Activated T-helper 17 cell treated with anti-CD3 and anti-CD28 coated beads, Interleukin-2, amount 50 U/mL, for 72 hours (primary cell): ENCODE results near the gene PLEKHA5. TPM values are rescaled to one million over a fixed set of nuclear protein-coding genes. Genes with fewer than 3 reads are reported as not detected.
"Not testable (repeated sequence)": the region's sequence is repeated elsewhere in the genome, so short reads cannot be mapped to it uniquely, and the experiment has no call there.

Experiments
- ATAC-seq: fragments of 150-1000 bp; cut with Tn5 transposase; replicated peaks from 2 replicates; pipeline ENCODE4 v1.10.0; 2021; ENCODE audit warnings: mild to moderate bottlenecking, moderate library complexity
- H3K27ac Mint-ChIP-seq: one replicate; pipeline ENCODE4 v1.8.0; 2022; ENCODE audit warnings: mixed read lengths
- H3K27me3 Mint-ChIP-seq: one replicate; pipeline ENCODE4 v1.8.0; 2022; ENCODE audit warnings: mixed read lengths
- H3K36me3 Mint-ChIP-seq: one replicate; pipeline ENCODE4 v1.8.0; 2022; ENCODE audit warnings: low read depth, mild to moderate bottlenecking, mixed read lengths
- H3K4me1 Mint-ChIP-seq: one replicate; pipeline ENCODE4 v1.8.0; 2022; ENCODE audit warnings: mixed read lengths
- H3K4me3 Mint-ChIP-seq: one replicate; pipeline ENCODE4 v1.8.0; 2022; ENCODE audit warnings: mild to moderate bottlenecking, mixed read lengths
- H3K9me3 Mint-ChIP-seq: one replicate; pipeline ENCODE4 v1.8.0; 2022; ENCODE audit warnings: mixed read lengths
- total RNA-seq, 2 donors: library from RNA; stranded (reverse); gene quantifications; one replicate each; pipeline ENCODE4 v1.2.3, GENCODE V29; 2022

PLEKHA5 gene
- total RNA-seq, 2 donors from 2014 or later = 8.6 to 10.4 TPM

DNA sequence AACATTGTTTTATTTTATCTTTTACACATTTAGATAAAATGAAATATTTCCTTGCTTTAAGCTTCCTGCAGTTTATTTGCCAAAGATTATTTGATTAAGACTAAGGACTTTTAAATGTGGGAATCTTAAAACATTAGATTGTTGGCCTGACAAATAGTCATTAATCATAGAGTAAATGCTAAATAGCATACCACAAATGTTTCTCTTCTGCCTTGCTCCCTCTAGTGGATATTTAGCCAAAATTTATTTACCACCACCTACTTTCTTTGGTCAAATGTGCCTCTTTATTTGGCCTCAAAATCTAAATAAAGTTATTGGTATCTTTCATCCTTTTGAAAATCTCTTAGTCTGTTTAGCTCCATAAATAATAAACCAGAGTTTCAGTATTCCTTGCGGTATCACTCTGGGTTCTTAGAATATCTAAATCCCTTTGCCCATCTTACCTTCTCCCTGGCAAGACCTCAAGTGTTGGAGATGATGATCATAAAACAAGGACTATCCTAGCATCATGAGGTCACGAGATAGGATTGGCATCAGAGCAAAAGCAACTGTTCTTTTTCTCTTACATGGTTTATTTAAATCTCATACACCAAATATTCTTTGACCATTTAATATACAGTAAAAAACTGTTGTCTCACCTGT lies 159.2 kb downstream of the PLEKHA5 start:
- ATAC-seq = no peak
- no peaks in the 10 kb centered on the region for H3K36me3 Mint-ChIP-seq
- H3K4me1 Mint-ChIP-seq = no peaks in the 10 kb centered on the region
- H3K4me3 Mint-ChIP-seq = no peak overlapping the region
- H3K27me3 Mint-ChIP-seq = no peaks in the 10 kb centered on the region
- H3K9me3 Mint-ChIP-seq = no peaks in the 10 kb centered on the region
- no peak overlapping the region for H3K27ac Mint-ChIP-seq

DNA sequence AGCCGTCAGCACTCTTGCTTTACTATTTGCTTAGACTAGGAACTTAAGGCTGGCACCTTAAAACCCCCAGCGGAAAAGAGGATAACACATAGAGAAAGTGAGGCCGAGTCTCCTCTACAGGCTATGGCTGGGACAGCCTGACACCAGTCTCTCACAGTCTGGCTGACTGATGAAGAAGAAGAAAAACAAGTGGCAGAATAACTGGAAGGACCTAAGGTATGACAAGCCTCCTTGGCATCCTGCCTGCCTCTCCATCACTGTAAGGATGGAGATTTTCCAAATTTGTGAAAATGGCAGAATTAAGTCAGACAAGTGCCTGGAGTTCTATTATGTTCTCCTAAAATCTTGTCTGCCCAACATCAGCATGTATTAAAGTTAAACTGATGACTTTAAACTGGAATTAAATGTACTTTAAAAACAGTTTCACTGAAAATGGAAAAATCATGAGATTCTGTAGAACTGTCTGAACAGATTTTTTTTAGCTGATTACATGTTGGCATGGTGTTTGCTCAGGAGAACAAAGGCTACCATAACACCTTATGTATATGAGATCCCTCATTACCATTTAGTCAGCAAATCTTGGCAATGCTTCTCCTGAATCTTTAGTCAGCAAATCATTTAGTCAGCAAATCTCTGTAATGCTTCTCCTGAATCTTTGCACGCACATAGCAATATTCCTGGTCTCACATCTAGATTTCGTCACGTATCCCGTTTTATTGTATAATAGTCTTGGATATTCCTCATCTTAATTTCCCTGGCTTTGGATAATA lies 169.5 kb downstream of the PLEKHA5 start:
- Mint-ChIP-seq H3K27ac (no peak overlapping the region), H3K27me3 (no peaks in the 10 kb centered on the region), H3K9me3 (no peaks in the 10 kb centered on the region), H3K4me1 (no peaks in the 10 kb centered on the region), H3K36me3 (no peaks in the 10 kb centered on the region), H3K4me3 (no peak overlapping the region)
- ATAC-seq = no peak

DNA sequence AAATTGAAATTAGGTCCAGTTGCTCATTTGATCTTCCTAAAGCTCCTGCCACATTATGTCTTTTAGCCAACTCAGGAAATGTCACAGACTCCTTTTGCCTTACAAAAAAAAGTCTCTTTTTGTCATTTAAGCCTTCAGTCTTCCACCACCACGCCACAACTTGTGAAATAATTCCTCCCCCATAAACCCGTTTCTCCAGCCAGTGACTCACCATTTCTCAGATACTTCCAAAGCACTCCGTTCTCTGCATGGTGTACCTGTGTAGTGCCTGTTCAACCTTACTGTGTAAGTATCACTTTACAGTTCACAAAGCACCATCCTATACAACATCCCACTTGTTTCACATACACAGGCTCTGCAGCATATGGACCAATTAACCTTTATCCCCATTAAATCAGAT lies 170.2 kb downstream of the PLEKHA5 start:
- H3K4me3 Mint-ChIP-seq = no peak overlapping the region
- H3K9me3 Mint-ChIP-seq = no peaks in the 10 kb centered on the region
- H3K27ac Mint-ChIP-seq = no peak overlapping the region
- no peaks in the 10 kb centered on the region for H3K27me3 Mint-ChIP-seq
- no peaks in the 10 kb centered on the region for H3K36me3 Mint-ChIP-seq
- no peaks in the 10 kb centered on the region for H3K4me1 Mint-ChIP-seq
- no peak for ATAC-seq

DNA sequence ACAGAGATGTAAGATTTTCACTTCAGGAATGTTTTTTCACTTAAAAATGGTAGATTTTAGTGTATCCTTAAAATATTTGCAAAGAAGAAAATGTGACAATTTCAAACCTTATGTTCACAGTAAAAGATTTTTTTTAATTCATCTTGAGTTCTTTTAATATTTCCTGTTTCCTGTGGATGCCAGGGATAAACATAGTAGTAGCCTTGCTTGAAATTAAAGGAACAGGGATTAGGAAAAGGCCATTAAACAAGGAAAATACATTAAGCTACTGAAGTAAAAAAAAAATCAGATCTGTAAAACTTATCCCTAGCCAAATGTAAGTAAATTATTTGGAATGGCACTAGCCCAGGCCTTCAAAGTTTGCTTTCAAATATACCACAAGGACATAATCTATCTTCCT lies 171.7 kb downstream of the PLEKHA5 start:
- Mint-ChIP-seq H3K4me3 (no peak overlapping the region), H3K36me3 (no peaks in the 10 kb centered on the region), H3K27me3 (no peaks in the 10 kb centered on the region), H3K27ac (no peak overlapping the region), H3K4me1 (no peaks in the 10 kb centered on the region), H3K9me3 (no peaks in the 10 kb centered on the region)
- ATAC-seq = no peak

DNA sequence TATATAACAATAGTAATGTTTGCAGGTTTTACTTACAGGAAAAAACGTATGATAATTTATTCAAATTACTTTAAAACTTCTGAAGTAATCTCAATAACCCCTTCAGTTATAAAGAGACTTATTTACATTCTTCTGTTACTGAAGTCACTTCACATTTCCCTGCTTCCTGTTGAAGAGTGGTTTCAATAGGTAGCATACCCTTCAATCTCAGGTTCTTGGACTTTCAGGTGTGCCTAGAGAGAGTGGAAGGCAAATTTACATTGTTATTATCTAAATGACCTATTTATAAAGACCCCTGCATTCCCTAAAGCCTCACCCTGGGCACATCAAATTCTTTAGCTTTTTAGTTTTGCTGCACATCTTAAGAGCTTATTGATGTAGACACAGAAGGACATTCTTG lies 172.2 kb downstream of the PLEKHA5 start:
- no peaks in the 10 kb centered on the region for H3K4me1 Mint-ChIP-seq
- no peaks in the 10 kb centered on the region for H3K36me3 Mint-ChIP-seq
- H3K4me3 Mint-ChIP-seq = no peak overlapping the region

DNA sequence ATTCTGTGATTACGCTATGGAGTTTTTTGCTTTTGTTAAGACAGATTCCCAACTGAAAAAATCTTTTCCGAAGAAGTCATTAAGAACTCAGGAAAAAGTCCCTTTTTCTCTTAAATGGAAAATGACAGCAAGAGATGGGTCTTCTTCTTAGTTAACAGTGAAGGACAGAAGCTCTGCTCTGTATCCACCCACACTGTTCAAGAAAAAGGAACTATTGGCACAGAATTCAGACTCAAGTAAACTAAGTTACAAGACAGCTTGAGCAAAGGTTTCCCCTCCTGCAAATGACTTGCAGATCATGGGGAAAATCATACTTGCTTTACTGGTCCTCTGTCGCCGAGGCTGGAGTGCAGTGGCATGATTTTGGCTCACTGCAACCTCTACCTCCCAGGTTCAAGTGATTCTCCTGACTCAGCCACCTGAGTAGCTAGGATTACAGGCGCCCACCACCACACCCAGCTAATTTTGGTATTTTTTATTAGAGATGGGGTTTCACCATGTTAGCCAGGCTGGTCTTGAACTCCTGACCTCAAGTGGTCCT lies 172.6 kb downstream of the PLEKHA5 start:
- no peak for ATAC-seq
- H3K27ac Mint-ChIP-seq = no peak overlapping the region
- no peak overlapping the region for H3K4me3 Mint-ChIP-seq
- H3K4me1 Mint-ChIP-seq = no peaks in the 10 kb centered on the region
- H3K27me3 Mint-ChIP-seq = no peaks in the 10 kb centered on the region
- no peaks in the 10 kb centered on the region for H3K36me3 Mint-ChIP-seq
- no peaks in the 10 kb centered on the region for H3K9me3 Mint-ChIP-seq

More for the DNA sequence above, 172.2 kb downstream of the PLEKHA5 start:
- Mint-ChIP-seq H3K27ac (no peak overlapping the region), H3K27me3 (no peaks in the 10 kb centered on the region), H3K9me3 (no peaks in the 10 kb centered on the region)
- ATAC-seq = no peak

DNA sequence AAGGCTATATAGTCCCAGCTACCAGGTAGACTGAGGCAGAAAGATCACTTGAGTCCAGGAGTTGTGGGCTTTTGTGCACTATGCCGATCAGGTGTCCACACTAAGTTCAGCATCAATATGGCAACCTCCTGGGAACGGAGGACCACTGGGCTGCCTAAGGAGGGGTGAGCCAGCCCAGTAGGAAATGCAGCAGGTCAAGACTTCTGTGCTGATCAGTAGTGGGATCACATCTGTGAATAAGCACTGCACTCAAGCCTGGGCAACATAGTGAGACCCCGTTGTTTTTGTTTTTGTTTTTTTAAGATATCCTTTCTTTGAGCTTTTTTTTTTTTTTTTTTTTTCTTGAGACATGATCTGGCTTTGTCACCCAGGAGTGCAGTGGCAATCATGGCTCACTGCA lies 174.0 kb downstream of the PLEKHA5 start:
- no peak overlapping the region for H3K4me3 Mint-ChIP-seq
- no peaks in the 10 kb centered on the region for H3K9me3 Mint-ChIP-seq
- no peak overlapping the region for H3K27ac Mint-ChIP-seq
- H3K27me3 Mint-ChIP-seq = no peaks in the 10 kb centered on the region
- ATAC-seq = no peak
- no peaks in the 10 kb centered on the region for H3K36me3 Mint-ChIP-seq
- no peaks in the 10 kb centered on the region for H3K4me1 Mint-ChIP-seq

DNA sequence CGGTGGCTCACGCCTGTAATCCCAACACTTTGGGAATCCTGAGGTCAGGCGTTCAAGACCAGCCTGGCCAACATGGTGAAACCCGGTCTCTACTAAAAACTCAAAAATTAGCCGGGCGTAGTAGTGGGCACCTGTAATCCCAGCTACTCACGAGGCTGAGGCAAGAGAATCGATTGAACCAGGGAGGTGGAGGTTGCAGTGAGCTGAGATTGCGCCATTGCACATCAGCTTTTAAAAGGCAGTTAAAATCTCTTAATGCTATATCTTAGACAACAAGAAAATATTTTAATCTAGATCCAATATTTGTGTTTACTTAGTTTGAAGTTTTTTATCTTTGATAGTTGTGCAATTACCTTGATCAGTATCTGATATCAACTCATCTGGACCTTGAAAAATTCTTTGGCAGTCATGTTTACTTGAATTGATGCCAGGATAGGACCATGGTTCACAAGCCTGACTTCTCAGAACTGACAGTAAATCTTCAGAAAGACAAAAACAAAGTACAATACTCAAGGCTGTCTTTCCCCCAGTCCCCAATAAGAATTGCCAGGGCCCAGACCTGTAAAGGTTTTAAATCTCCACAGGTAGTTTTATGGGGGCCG lies 174.7 kb downstream of the PLEKHA5 start:
- H3K4me1 Mint-ChIP-seq = no peaks in the 10 kb centered on the region
- no peak overlapping the region for H3K27ac Mint-ChIP-seq
- no peaks in the 10 kb centered on the region for H3K9me3 Mint-ChIP-seq
- no peak overlapping the region for H3K4me3 Mint-ChIP-seq
- no peaks in the 10 kb centered on the region for H3K36me3 Mint-ChIP-seq
- no peak for ATAC-seq
- no peaks in the 10 kb centered on the region for H3K27me3 Mint-ChIP-seq

DNA sequence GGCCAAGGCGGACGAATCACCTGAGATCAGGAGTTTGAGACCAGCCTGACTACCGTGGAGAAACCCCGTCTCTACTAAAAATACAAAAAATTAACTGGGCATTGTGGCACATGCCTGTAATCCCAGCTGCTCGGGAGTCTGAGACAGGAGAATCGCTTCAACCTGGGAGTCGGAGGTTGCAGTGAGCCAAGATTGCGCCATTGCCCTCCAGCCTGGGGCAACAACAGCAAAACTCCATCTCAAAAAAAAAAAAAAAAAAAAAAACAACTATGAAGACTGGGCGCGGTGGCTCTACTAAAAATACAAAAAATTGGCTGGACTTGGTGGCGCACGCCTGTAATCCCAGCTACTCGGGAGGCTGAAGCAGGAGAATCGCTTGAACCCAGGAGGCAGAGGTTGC lies 176.1 kb downstream of the PLEKHA5 start:
- not testable (repeated sequence) for H3K9me3 Mint-ChIP-seq, H3K4me1 Mint-ChIP-seq

DNA sequence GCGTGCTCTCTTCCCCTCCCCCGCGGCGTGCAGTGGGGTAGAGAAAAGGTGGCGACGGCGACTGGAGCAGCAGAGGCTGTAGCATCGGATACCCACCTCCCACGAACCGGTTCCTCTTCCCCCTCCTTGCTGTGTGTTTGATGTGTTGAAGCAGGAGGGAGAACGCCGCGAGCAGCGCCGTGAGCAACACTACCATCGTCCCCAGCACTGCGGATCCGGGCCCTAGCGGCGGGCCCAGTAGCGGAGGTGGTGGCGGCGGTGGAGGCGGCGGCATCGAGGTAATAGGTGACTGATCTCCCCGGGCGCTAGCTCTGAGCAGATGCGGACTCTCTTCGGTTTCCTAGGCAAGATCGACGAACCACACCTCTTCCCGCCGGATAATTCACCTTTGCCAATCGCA lies 176.8 kb downstream of the PLEKHA5 start:
- Mint-ChIP-seq H3K27ac (no peak overlapping the region), H3K27me3 (no peaks in the 10 kb centered on the region), H3K4me3 (no peak overlapping the region), H3K36me3 (no peaks in the 10 kb centered on the region), H3K4me1 (no peaks in the 10 kb centered on the region), H3K9me3 (no peaks in the 10 kb centered on the region)
- no peak for ATAC-seq

More for the DNA sequence above, 176.1 kb downstream of the PLEKHA5 start:
- H3K36me3 Mint-ChIP-seq, H3K4me3 Mint-ChIP-seq, H3K27me3 Mint-ChIP-seq, H3K27ac Mint-ChIP-seq, ATAC-seq: not testable (repeated sequence)

DNA sequence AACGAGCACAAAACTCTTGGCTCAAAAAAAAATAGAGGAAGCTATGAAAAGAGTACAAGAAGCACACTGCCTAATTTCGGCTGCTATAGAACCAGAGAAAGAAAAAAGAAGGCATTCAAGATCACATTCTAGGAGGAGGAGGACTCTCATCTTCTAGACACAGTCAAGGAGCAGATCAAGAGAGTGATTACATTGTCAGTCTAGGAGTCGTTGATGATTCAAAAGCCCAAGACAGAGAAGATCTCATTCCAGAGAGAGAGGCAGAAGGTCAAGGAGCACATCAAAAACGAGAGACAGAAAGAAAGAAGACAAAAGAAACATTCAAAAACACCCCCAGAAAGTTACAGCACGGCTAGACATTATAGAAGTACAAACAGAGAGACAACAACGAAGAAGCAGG lies 177.9 kb downstream of the PLEKHA5 start:
- Mint-ChIP-seq H3K36me3 (no peaks in the 10 kb centered on the region), H3K4me1 (no peaks in the 10 kb centered on the region), H3K9me3 (no peaks in the 10 kb centered on the region), H3K4me3 (no peak overlapping the region), H3K27me3 (no peaks in the 10 kb centered on the region), H3K27ac (no peak overlapping the region)
- ATAC-seq = no peak

DNA sequence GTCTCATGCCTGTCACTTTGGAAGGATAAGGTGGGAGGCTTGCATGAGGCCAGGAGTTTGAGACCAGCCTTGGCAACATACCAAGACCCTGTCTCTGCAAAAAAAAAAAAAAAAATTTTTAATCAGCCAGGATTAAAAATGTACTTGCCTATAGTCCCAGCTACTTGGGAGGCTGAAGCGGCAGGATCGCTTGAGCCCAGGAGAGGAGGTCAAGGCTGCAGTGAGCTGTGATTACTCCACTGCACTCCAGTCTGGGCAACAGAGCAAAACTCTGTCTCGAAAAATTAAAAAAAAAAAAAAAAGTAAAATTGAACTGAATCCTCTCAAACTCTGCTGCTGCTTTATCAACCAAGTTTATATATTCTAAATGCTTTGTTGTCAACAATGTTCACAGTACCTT lies 181.6 kb downstream of the PLEKHA5 start:
- Mint-ChIP-seq H3K27ac (no peak overlapping the region), H3K9me3 (no peaks in the 10 kb centered on the region), H3K4me1 (peaks cover 4% of the 10 kb centered on the region), H3K27me3 (no peaks in the 10 kb centered on the region), H3K36me3 (no peaks in the 10 kb centered on the region), H3K4me3 (no peak overlapping the region)
- ATAC-seq = no peak

DNA sequence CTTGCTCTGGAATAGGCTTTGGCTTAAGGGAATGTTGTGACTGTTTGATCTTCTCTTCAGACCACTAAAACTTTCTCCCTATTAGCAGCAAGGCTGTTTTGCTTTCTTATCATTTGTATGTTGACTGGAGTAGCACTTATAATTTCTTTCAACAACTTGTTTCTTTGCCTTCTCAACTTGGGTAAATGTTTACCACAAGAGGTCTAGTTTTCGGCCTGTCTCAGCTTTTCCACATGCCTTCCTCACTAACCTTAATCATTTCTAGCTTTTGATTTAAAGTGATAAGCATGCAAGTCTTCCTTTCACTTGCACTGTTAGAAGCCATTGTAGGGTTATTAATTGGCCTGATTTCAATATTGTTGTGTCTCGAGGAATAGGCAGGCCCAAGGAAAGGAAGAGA lies 183.1 kb downstream of the PLEKHA5 start:
- ATAC-seq = peak; percentile 42
- no peak overlapping the region for H3K4me3 Mint-ChIP-seq
- H3K9me3 Mint-ChIP-seq = no peaks in the 10 kb centered on the region
- no peaks in the 10 kb centered on the region for H3K27me3 Mint-ChIP-seq
- H3K27ac Mint-ChIP-seq = no peak overlapping the region
- H3K36me3 Mint-ChIP-seq = no peaks in the 10 kb centered on the region
- H3K4me1 Mint-ChIP-seq = peaks cover 4% of the 10 kb centered on the region

DNA sequence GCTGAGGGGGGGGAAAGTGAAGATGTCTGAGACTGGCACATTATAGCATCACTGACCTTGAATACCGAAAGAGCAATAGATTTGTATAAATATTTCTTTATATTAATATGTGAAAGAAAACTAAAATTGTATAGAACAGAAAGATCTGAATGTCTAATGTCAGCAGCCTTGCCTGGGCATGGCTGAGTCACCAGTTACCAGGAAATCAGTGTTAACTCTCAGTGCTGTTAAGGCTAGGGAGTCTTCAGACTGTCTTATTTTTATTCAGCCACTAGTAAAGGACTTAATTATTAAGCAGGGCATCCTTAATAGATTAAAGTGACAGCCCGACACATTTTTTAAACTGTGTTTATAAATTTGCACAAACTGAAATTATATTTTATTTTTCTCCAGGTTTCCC lies 186.9 kb downstream of the PLEKHA5 start:
- ATAC-seq = peak; percentile 60
- Mint-ChIP-seq H3K9me3 (no peaks in the 10 kb centered on the region), H3K36me3 (no peaks in the 10 kb centered on the region), H3K27ac (no peak overlapping the region), H3K27me3 (no peaks in the 10 kb centered on the region), H3K4me1 (peaks cover 4% of the 10 kb centered on the region), H3K4me3 (no peak overlapping the region)

DNA sequence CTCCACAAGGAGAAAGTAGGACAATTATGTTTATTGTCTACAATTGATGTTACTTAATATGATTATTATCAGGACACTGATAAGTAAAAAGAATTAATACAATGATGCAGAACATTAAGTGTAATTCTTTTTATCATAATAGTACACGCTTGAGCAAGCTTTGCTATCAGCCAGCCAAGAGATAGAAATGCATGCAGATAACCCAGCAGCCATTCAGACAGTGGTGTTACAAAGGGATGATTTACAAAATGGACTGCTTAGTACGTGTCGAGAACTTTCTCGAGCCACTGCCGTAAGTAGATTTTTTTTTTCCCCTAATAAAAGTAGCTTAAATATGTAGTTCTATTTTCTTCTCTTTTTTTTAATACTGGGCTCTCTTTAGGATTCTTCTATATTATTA lies 192.8 kb downstream of the PLEKHA5 start:
- Mint-ChIP-seq H3K27me3 (no peaks in the 10 kb centered on the region), H3K27ac (no peak overlapping the region), H3K4me3 (no peak overlapping the region), H3K4me1 (no peaks in the 10 kb centered on the region), H3K36me3 (no peaks in the 10 kb centered on the region), H3K9me3 (no peaks in the 10 kb centered on the region)
- ATAC-seq = no peak
